ENCODE measurements around the gene FCN1.

FCN1 gene

DNA sequence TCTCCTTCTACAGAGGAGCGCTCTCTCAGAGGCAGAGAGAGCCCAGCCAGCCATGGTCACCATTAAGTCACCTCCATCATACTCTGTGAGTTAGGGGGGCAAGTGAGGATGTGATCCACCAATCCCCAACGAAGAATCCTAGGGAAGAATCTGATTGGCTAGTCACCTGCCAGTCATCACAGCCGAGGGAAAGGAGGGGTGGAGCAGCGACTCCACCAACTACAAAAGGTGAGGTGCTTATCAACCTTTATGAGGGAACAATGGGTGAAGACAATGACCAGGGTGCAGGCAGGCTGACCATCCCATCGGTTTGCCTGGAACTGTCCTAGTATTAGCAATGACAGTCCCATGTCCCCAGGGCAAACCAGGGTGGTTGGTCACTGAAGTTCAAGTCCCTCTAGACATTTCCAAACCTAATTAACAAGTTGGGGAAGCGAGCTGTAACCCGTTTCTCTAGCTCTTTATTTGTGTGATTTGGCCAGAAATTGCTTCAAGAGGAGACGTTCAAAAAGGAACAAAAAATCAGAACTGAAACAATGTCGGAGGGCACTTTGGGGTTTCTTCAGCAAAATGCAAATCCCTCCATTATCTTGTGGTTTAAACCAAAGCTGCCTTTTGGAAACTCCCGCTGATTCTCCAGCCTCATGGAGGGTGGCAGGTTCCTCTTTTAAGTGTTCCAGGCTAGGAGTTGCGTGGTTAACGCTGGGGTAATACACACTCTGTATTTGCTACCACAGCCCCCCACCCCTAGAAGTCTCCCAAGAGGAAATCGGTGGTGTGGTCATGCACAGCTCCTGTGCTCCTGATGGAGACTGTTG is 18.8 kb upstream of the FCN1 start:
- no peak for DNase-seq

DNA sequence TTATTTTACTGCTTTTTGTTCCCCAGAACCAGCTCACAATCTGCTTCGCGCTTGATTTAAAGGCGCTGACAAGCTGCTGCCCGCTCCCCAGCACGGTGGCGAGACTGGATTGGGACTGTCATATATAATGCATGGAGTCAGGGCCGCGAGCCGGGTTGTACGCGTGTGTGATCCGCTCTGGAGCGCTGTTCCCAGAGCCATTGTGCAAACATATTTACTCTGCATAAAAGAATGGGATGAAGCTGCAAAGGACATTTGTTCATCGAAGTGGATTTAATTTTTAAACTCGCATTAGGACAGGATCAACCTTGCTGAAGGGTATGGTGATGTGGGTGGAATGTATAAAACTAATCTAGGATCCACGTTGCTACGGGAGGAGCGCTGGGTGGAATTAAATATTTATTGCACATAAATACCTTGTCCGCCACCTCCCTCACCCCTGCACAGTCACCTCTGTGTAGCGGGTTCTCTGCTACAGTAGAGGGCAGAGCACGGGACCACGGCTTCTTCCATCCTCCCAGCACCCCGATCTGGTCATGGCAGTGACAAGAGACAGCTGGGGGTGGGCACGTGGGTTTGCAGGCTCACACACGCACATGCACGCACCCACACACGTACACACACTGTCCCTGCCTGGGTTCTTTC is 18.1 kb upstream of the FCN1 start:
- no peak for DNase-seq

DNA sequence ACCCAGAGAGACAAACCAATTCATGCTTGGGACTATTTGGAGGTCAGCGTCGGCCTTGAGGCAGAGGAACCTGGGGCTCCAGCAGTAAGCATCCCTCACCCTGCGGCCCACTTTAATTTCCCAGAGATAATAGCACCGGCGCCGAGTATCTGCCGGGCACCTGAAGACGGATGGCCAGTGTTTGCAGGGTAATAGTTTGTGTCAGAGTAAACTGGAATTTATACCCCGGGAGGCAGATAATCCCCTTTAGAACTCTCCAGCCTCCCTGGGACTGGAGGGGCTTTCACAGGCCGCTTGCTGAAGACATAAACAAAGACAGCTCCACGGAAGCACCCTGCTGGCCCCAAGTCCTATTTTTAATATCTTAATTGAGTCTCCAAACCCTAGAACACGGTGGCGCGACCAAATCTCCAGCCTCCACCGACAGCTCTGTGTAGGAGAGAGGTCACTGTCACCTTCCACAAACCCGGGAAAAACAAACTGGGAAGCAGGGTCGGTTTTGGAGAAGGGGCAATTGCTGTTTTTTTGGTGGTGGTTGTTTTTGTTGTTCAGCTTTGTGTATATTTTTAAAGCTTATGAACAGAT is 17.4 kb upstream of the FCN1 start:
- no peak for DNase-seq

DNA sequence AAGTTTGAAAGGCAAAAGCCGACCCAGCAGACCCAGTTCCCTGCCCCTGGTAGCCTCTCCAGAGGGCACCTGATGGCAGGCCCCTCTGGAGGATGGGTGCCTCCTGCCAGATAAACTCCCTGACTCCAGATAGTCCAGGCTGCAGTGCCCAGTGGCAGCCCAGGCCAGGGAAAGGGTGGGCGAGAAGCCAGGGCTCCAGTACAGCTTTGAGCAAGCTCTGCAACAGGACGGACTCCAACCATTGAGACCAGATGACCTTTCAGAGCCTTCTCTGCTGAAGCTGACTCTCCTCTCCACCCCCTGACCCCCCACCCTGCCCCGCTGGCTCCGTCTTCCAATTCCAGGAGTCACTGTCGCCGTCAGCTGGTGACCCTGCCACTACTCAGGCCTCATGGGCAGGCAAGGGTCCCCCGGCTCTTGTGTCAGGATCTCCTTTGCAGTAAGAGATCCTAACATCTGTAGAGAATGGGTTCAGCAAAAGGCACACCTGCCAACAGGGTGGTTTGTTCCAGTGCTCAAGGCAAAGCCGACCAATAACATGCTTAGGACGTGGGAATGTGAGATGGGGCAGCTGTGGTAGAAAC is 15.5 kb upstream of the FCN1 start:
- no peak for DNase-seq

DNA sequence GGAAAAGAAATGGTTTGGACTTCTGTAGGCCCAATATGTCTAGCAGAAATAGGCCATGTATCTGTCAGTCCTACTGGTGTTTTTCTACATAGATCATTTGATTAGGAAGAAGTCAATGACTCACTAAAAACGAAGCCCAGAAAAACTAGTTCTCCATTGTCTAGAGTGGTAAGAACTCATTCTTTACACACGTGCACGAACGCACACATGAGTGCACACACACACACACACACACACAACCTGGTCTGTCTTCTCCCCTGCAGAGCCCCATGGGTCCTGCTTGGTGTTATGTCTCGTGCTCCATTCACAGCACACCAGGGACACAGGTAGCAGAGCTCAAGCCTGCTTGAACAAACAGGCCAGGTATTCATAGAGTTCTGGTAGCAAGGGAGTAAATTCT is 14.9 kb upstream of the FCN1 start:
- no peak for DNase-seq

DNA sequence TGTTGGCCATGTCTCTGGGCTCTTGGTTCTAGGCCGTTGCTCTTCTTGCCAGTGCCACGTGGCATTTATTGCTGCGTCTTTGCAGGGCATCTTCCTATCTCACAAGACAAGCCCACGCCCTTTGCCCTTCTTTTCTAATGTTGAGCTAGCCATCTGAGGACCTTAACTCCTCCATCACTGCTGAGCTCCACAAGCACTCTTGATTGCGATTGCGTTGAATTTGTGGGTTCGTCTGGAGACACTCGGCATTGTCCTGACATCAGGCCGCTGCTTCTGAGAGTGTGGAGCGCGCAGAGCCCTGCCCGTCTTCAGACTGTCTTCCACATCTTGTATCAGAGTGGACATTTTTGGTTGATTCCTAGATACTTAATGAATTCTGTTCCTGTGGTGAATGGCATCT is 14.5 kb upstream of the FCN1 start:
- DNase-seq: no peak

DNA sequence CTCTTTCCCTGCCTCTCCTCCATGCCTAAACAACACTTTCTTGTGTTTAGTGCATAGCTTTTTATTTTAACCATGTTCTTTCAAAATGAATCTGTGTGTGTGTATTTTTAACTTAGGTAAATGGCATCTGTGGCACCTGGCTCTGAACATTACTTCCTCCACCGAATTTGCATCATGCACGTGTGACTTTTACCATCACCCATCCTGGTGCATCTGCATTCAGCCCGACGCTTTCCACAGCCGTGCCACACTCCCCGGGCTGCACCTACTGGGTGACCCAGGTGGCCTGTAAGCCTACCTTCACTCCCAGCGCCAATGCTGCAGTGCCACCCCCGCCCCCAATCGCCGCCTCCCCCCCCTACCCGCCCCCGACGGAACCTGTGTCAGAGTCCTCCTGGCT is 12.7 kb upstream of the FCN1 start:
- no peak for DNase-seq

DNA sequence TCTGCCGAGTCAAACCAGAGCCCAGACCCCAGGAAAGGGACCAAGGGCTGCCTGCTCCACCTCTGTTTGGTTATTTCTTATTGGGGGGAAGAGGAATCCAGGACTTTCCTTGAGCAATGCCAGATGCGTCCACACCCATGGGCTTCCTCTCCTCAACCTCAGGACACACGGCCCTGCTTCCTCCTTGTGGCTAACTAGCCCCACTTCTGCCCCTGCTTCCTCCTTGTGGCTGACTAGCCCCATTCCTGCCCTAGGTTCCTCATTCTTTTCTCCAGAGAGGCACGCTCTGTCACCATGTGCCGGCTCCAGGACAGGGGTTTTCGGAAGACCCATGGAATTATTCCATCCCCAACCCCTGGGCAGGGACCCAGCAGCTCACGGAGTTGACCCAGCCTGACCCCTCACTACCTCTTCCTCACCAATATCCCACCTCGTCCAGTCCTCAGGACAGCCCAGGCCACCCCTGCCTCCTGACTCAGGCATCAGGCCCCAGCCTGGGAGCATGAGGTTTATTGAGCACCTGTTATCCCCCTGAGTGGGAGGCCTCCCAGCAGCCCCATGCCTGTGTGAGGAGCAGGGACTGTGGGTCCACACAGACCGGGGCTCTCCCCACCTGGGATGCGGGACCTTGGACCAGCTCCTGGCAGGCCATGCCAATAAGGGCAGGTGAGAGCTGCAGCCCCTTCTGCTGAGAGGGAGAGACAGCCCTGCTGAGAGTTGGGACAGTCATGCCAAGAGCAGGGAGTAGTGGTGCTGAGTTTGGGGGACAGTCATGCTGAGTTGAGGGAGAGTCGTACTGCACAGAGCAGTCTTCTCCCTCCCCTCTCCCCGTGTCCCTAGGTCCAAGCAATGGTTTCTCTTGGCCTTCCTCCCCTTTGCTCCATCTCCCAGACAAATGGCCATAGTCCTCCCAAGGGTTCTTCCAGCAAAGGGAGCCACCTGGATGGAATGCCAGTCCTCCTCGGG is 11.8 kb upstream of the FCN1 start:
- no peak for DNase-seq

DNA sequence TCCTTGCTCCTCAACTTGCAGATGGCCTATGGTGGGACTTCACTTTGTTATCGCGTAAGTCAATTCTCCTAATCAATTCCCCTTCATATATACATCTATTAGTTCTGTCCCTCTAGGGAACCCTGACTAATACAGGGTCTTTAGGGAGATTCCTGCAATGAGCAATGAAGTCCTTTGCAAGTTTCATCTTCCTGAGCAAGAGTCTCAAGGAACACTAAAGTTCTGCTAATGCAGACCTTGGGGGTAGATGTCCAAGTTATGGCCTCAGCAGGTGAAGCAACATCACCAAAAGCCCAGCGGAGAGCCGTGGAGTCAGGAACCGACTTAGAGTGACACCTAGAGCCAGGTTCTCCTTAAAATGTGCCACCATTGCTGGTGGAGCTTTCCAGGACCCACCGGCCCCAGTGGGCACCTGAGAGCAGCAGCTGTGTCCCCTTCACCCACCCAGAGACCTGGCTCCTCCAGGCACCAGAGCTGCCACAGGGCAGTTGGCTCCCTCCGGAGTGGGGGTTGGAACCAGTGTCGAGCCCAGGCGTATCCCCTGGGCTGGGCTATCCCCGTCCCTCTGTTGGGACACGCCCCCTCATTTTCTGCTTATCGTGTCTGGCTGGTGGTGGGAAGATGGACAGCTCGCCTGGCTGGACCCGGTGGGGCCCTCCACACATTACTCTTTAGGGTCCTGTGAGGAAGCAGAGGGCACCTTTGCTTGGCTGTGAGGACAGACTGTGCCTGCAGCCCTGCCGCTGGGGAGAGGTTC is 10.9 kb upstream of the FCN1 start:
- DNase-seq: no peak

DNA sequence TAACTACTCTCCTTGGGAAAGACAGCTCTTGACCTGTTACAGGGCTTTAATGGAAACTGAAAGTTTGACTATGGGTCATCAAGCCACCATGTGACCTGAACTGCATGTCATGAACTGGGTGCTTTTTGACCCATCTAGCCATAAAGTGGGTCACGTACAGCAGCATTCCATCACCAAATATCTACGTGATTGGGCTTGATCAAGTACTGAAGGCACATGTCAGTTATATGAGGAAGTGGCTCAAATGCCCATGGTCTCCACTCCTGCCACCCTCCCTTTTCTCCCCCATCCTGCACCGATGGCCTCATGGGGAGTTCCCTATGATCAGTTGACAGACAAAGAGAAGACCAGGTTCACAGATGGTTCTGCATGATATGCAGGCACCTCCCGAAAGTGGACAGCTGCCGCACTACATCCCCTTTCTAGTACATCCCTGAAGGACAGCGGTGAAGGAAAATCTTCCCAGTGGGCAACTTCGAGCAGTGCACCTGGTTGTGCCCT is 7.3 kb upstream of the FCN1 start:
- no peak for DNase-seq

DNA sequence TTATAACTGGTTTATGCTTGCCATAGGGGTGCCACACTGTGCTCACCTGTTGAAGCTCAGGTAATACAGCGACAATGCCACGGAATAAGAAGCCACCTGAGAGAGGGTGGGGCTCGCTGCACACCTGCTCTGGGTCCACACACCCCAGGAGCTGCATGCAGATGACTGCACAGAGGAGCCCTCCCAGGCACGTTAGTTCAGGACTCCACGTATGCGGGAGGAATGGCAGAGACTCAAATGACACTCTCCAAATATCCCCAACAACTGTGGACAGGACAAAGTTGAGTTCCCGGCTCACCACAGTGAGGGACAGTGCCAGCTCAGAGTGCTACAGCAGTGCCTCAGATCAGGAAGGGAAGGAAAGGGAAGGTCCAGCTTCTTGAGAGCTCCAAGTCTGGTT is 5.8 kb upstream of the FCN1 start:
- DNase-seq: no peak

DNA sequence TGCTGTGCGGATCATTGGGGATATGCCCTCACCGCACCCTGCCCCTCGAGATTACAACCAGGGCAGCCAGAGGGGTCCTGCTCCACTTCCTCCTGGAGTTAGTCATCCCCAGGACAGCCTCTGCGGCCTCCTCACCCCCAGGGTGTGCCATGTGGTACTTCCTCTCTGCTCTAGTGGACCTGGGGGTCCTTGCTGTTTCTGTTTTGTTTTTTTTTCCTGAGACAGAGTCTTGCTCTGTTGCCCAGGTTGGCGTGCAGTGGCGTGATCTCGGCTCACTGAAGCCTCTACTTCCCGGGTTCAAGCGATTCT is 5.2 kb upstream of the FCN1 start:
- no peak for DNase-seq

DNA sequence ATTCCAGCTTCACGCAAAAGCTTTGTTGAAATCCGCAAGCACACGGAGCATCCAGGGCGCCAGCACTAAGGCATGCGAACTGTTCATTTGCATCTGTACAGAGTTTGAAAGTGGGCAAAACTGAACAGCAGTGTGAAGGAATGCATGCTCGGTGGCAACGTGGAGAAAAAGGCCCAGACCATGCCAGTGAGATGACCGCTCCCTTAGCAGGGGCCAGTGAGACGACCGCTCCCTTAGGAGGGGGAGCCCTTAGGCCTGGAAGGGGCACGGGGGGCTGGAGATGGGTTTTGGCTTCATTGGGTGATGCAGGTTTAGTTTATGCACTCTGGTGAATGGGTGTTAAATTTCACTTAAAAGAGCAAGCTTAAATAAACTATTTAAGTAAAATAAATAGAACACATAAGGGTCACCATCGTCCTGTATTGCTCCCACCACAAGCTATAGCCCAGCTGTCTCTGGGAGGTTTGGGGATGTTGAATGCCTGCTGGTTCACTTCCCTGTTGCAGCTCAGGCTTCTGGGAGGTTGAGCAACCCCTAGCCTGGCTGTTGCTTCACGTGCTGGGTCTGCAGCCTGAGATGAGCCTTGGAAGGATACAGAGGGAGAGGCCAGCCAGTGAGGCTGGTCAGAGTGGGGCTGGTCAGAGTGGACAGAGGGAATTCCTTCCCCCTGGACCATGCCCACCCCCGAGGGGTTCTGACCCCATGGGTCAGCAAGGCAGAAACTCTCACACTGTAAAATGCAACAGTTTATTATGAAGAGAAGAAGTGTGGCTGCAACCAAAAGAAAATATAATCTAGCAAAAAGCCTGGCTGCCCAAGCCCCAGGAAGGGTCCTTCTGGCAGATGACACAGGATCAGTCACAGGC is 4.6 kb upstream of the FCN1 start:
- no peak for DNase-seq

DNA sequence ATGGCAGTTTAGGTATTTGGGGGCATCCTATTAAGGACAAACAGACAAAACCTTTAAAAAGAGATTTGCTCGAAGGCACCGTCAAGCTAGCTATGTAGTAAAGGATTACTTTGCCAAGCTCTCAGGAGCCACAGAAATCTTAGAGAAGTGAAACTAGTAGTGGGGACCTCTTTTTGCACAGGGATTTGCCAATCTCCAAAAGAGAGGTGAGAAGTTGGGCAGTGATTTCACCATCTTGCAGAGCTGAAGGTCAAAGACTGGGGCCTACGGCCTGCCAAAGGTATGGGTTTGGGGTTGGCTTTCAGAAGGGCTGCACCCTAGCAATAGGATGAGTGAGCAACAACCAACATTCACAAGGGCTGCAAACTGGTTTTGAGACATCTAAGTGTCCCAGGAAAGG is 1.6 kb upstream of the FCN1 start:
- no peak for DNase-seq

DNA sequence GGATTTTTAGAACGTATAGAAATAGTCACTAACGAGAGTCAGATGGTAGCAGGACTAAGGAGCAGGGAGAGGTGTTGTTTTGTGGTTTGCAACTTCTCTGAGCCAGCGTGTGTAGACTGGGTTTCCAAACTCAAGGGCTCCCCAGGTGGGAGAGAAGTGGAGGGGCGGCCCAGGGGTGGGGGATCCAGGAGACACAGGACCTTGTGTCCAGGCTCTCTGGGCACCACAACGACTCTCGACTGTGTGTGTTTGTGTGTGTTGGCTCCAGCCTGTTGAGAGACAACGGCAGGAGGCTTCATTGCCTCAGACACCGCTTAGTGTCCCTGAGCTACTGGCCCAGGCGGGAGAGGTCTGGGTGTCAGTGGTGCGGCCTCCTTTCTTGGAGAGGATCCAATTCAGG is 934 bp upstream of the FCN1 start:
- no peak for DNase-seq

DNA sequence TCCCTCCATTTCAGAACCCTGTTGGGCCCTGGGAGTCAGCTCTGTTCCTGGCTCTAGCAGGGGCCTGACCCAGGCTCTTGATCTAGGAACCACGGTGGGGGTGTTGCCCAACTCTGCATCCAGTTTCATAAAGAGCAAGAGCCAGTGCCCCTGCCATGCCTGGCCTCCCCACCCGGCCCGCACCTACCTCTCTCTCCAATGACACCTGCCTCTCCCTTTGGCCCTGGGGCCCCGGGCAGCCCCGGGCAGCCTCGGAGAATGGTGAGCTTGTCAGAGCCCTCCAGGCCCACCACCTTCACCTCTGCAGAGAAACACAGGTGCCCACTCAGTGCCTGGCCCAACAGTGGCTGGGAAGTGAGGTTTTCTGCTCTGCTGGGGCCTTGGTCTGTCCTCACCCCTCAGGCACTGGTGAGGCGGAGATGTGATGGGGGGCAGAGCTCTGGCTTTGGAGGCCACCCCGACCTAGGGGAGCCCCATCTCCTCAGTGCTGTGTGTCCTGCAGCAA is 1.5 kb downstream of the FCN1 start:
- no peak for DNase-seq

DNA sequence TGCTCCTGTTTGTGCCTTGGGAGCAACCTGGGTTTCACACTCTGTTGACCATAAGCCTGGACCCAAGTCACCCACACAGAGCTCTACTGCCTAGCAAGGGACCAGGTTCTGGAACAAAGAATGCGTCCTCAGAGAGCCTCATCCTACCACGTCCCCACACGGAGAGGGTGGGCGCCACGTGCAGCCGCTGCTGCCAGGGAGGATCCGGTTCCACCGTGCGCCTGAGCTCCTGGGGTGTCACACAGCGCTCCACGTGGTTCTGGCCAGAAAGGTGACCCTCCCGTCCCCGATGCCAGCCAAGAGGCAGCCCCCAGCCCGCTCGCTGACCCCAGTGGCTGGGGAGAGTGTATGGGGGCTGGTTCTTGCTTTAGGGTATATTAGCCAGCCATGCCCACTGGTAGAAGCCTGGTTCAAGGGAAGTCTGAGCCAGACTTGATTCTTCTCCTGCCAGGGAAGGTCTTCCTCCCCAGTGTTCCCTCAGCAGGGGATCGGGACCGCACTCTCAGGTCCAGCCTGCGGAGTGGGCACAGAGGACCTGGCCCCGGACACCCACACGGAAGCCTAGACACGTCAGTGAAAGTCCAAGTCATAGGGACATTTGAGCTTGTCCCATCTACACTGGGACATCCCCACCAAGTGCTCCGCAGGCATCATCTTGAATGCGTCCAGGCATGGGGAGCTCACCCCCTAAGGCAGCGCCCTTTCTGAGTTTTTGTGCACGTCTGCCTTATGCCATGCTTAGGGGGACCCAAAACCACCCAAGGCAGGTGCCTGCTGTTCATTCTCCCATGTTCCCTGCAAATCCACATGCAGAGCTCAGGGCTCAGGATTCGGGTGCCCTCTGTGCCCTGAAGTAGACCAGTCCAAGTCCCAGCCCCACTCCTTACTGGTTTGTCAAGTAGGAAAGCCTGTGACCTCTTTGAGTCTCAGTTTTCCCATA is 2.4 kb downstream of the FCN1 start:
- DNase-seq: no peak

DNA sequence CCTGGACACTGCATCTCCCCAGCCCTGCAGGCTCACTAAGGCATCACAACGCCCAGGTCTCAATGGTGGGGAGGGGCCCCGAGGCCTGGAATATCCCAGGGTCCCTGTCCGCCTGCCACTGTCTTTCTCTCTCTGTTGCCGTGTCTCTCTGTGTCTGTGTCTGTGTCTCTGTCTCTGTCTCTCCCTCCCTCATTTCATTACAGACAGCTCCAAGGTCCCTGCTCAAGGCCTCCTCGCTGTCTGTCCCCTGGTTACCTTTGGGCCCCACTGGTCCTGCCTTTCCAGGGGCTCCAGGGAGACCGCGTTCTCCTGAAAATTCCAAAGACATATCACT is 3.2 kb downstream of the FCN1 start:
- DNase-seq: no peak

DNA sequence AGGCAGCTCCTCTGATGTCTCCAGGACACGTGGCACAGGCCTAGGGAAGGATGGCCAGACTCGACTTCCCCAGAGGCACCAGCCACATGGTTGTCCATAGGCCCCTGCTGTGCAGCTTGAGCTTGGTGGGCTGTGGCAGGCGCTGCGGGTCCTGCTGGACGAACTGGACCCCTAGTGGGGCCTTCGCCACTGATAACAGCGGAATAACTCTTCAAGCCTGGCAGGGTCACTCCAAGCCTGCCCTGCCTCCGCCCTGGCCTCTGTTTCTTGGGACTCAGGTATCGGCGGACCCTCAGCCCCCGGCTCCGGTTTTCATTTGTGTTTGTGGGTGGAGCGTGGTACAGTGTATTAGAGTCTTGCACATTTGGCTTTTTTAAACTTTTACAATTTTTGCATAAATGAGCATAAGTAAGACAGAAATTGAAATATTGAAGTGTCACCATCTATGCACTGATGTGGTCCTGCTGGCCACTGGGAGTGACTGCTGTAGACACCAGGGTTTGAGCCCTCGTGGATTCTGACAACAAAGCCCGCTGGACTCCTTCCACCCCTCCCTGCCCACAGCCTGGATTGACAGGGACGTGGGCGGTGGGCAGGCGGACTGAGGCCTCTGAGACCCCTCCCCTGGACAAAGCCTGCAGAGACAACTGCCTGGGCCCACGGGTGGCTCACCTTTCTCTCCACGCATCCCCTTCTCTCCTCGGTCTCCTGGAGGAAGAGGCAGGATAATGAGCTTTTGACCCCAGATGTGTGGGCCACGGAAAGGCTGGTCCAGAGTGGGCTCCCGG is 3.8 kb downstream of the FCN1 start:
- no peak for DNase-seq

All from NCI-H1092 treated with DMSO at 0.1 percent for 48 hours (cell line).